ENCODE measurements around the gene SMOC1.

DNA sequence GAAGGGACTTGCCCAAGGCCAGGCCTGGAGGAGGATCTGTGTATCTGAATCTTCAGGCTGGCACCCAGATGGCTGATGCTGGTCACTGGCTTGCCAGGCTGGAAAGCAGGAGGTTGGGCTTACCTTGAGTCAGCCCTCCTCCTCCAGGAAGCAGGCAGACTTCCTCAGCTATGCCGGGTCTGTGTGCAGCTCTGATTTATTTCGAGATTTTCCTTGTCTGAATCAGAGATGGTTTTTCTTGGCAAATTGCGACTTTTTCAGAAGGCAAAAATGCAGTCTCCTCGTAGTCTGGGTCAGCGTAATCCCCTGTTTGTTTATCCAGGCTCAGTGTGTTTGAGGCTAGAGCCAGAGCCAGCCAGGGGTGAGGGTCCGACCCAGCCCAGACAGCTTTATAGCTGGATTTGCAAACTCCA is 48.9 kb downstream of the SMOC1 start:
- TF ChIP-seq, protein P1, sequence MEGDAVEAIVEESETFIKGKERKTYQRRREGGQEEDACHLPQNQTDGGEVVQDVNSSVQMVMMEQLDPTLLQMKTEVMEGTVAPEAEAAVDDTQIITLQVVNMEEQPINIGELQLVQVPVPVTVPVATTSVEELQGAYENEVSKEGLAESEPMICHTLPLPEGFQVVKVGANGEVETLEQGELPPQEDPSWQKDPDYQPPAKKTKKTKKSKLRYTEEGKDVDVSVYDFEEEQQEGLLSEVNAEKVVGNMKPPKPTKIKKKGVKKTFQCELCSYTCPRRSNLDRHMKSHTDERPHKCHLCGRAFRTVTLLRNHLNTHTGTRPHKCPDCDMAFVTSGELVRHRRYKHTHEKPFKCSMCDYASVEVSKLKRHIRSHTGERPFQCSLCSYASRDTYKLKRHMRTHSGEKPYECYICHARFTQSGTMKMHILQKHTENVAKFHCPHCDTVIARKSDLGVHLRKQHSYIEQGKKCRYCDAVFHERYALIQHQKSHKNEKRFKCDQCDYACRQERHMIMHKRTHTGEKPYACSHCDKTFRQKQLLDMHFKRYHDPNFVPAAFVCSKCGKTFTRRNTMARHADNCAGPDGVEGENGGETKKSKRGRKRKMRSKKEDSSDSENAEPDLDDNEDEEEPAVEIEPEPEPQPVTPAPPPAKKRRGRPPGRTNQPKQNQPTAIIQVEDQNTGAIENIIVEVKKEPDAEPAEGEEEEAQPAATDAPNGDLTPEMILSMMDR (IDR thresholded peaks at IDR 0.05): no peak
- TF ChIP-seq POLR2AphosphoS5 (IDR thresholded peaks at IDR 0.05): no peak
- no peak for TF ChIP-seq POLR2A (IDR thresholded peaks at IDR 0.05)
